NT2/D1 (cell line): ENCODE results near the gene ZIC3.

Source experiments
- SUZ12 ChIP-seq: IDR thresholded peaks from 2 replicates; pipeline ENCODE4 v1.6.1; 2011; ENCODE audit not compliant: insufficient read length, insufficient read depth; ENCODE audit errors: extremely low read depth
- YY1 ChIP-seq: IDR thresholded peaks from 2 replicates; pipeline ENCODE4 v1.6.1; 2011; ENCODE audit not compliant: insufficient read length, insufficient read depth

DNA sequence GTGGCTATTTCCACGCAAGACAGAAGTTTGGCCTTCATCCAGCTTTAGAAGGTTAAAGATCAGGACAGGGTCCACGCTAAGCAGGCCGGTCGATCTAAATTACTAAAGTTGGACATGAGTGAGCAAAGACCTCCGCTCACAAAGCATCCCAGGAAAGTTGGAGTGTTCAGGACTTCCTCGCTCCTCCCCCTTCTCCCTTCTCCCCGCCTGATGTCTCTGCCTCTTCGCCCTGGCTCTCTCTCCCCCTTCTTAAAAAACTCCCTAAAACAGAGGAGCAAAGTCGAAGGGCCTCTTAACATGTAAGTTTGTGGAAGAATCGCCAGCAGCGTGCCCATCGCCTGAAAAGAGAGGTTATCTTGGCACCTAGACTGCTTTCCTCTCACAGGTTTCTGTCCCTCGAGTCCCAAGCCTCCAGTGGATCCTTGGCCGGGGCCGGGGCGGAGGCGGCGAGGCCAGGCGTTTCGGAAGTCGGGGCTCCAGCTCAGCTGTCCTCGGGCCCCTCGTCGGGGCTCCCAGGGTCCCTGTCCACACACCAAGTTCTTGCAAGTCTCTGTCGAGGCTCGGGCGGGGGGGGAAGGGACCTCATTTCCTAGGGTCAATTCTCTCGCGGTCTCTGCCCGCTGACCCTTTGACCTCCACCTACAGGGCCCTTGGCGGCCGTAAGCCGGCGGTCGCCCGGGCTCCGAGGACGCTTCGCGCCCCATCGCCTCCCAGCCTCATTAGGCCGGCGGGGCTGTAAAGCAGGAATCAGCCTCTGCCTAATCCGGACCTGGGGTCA is 7.6 kb downstream of the ZIC3 start:
- TF ChIP-seq YY1 (no peak), SUZ12 (no peak)
